Measurements from ENCODE around the gene NFIB. TPM values are rescaled to one million over a fixed set of nuclear protein-coding genes. Genes with fewer than 3 reads are reported as not detected.

NFIB gene
- total and polyA plus RNA-seq, 2 of the 4 experiments (the other 2 are of a cell fraction): 1.4 to 2.0 TPM

- Histone ChIP-seq H4K5ac (ENCODE audit: low read depth, low read length) (no peak overlapping the region), H3K4me3 (ENCODE audit: insufficient read depth, low read depth, low read length) (no peak overlapping the region), H3K4me2 (ENCODE audit: low read depth, low read length) (no peak overlapping the region), H3K14ac (replicated peaks; ENCODE audit: low read depth, low read length) (no peak overlapping the region), H3K27ac (ENCODE audit: insufficient read depth, low read length) (no peak overlapping the region), H2AK9ac (replicated peaks; ENCODE audit: low read depth, low read length, poor library complexity) (no peak overlapping the region), H3K18ac (ENCODE audit: low read depth, low read length) (no peak overlapping the region), H3K4ac (ENCODE audit: low read depth, low read length) (no peak overlapping the region), H3K9me3 (ENCODE audit: control insufficient read depth, insufficient read depth, low read length) (no peaks in the 10 kb centered on the region; the same call in 1 of the 2 replicates), H2BK15ac (ENCODE audit: low read depth, low read length) (no peak overlapping the region), H3K23ac (ENCODE audit: low read depth, low read length) (no peak overlapping the region), H2AFZ (replicated peaks; ENCODE audit: low read length, poor library complexity) (no peak overlapping the region), H4K91ac (ENCODE audit: insufficient read depth, low read depth, low read length) (no peak overlapping the region), H2BK120ac (ENCODE audit: low read depth, low read length) (no peak overlapping the region), H3K36me3 (ENCODE audit: control insufficient read depth, insufficient read depth, low read length) (no peaks in the 10 kb centered on the region), H3K9me1 (ENCODE audit: insufficient read depth, low read length) (no peaks in the 10 kb centered on the region; the same call in 1 of the 2 replicates), H3K56ac (ENCODE audit: extremely low read depth, insufficient read depth, low read length) (no peak overlapping the region), H3K9ac (ENCODE audit: low read depth, low read length) (no peak overlapping the region), H4K8ac (ENCODE audit: low read depth in 2 of 2, low read length in 2 of 2) (no peak overlapping the region), H2AK5ac (ENCODE audit: low read depth, low read length) (no peak overlapping the region), H2BK5ac (ENCODE audit: low read depth, low read length, poor library complexity, severe bottlenecking) (no peak overlapping the region), H4K20me1 (ENCODE audit: insufficient read depth, low read length) (peaks cover 11% of the 10 kb centered on the region; the same call in 1 of the 2 replicates), H3K79me1 (ENCODE audit: low read depth in 1 of 2, low read length in 2 of 2) (no peaks in the 10 kb centered on the region), H3K4me1 (ENCODE audit: control insufficient read depth, insufficient read depth, low read length) (peaks cover 2% of the 10 kb centered on the region; the same call in 1 of the 2 replicates), H3K27me3 (ENCODE audit: control insufficient read depth, insufficient read depth, low read length) (peaks cover 86% of the 10 kb centered on the region), H2BK20ac (ENCODE audit: low read depth, low read length) (no peak overlapping the region)
- intact Hi-C loops (cut with micrococcal nuclease) (loop anchor here (5.0 to 10.0 kb wide), 5 partner anchors 70 to 1318 kb away; no protein-coding TSS in a partner anchor), in situ Hi-C loops (cut with MboI; ENCODE audit: low sequenced_read_pairs) (loop anchor here (10.0 kb wide), 2 partner anchors 928 to 1318 kb away; no protein-coding TSS in a partner anchor), dilution Hi-C loops (cut with HindIII; ENCODE audit: low sequenced_read_pairs, unreplicated experiment) (no loop called here)
- WGBS, 2 experiments (ENCODE audit: extremely low coverage in 2 of 2, insufficient read length in 1 of 2): 50% methylated on average over 1 of the region's 4 CpGs; no CpG with 5 or more reads in 1 of the 2 experiments
- BruUV-seq (replicated peaks): no TSS peak
- ChIA-PET CTCF (interaction anchor here (2.0 kb wide), 1 partner anchor 10 kb away, joined by 17 read pairs; no protein-coding TSS in a partner anchor), POLR2A (ENCODE audit: unreplicated experiment) (no interaction called here)
- ATAC-seq (ENCODE audit: low read depth): no peak
- no peak for DNase-seq
- no peak for TF ChIP-seq RAD21 (IDR thresholded peaks at IDR 0.05; ENCODE audit: low read length)
- no peak for TF ChIP-seq NFE2L2 (IDR thresholded peaks at IDR 0.05; ENCODE audit: low read depth, low read length)
- TF ChIP-seq MAFK (IDR thresholded peaks at IDR 0.05; ENCODE audit: low read depth, low read length): no peak
- no peak for TF ChIP-seq CTCF (conservative IDR thresholded peaks at IDR 0.05; ENCODE audit: low read depth, low read length)
- TF ChIP-seq RCOR1 (IDR thresholded peaks at IDR 0.05; ENCODE audit: insufficient replicate concordance, low read length): no peak
- TF ChIP-seq ELK1 (IDR thresholded peaks at IDR 0.05; ENCODE audit: borderline replicate concordance, low read depth, low read length): no peak
- no peak for TF ChIP-seq SMC3 (IDR thresholded peaks at IDR 0.05; ENCODE audit: low read depth, low read length)
- TF ChIP-seq MXI1 (IDR thresholded peaks at IDR 0.05; ENCODE audit: borderline replicate concordance, low read depth, low read length): no peak
- TF ChIP-seq CHD1 (IDR thresholded peaks at IDR 0.05; ENCODE audit: low read depth, low read length): no peak
- no peak for TF ChIP-seq POLR2A (IDR thresholded peaks at IDR 0.05; ENCODE audit: low read depth, low read length)
- TF ChIP-seq RFX5 (IDR thresholded peaks at IDR 0.05; ENCODE audit: low read depth, low read length): no peak
- TF ChIP-seq FOS (IDR thresholded peaks at IDR 0.05; ENCODE audit: low read depth, low read length): no peak
- no peak for TF ChIP-seq BHLHE40 (IDR thresholded peaks at IDR 0.05; ENCODE audit: low read depth, low read length)
- no peak for TF ChIP-seq MAZ (IDR thresholded peaks at IDR 0.05; ENCODE audit: borderline replicate concordance, low read depth, low read length)
- TF ChIP-seq USF2 (IDR thresholded peaks at IDR 0.05; ENCODE audit: low read depth, low read length): no peak
- no peak for TF ChIP-seq CEBPB (IDR thresholded peaks at IDR 0.05; ENCODE audit: low read depth, low read length)
These were observed 38.6 kb upstream of the NFIB start for GRCh38 chr9:14352503-14352902.
